ENCODE results near the gene CISD1.

Gene CISD1

GRCh38 chr10:58265249-58265648, 3.7 kb upstream of the CISD1 start:
- no peak for DNase-seq (ENCODE audit: low read depth in 2 of 2, low spot score in 1 of 2)

- no peak for DNase-seq (ENCODE audit: low read depth in 2 of 2, low spot score in 1 of 2)
Observed at GRCh38 chr10:58266003-58266825, 2.7 kb upstream of the CISD1 start.

DNA sequence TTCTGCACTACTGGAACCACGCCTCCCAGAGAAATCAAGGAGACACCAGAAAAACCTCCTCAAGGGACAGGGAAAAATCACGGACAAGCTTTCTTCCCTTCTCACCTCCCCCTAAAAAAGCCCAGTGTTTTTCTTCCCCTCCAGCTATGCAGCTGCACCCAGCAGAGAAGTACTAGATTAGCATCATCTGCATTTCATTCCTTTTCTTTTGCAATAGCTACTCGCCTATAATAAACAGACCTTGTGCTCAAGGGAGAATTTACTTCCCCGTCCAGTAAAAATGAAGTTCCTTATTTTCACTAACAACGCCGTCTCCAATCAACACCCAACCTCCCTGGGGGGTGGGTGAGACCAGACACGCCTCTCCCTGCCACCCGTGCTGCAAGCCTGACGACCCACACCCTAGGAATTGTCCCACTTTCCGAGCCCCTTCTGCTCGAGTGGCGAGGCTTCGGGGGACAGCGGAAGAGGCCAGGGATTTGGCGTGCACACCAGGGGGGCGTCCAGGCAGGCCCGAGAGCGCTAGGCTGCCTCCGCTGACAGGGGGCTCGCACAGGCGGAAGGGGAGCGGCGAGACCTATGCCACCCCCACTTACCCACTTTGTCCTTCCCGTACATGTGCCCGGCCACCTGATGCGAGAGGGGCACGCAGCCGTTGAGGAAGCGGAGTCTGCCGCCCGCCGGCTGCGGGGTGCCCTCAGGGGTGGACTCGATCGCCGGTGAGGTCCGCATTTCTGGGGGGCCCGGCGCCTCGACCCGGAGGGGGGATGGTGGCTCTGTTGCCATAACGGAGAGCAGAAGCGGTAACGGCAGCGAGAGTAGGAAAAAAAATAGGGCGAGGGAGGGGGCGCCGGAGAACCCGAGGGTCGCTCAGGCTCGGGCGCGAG, 1.9 kb upstream of the CISD1 start:
- DNase-seq (ENCODE audit: low read depth in 2 of 2, low spot score in 1 of 2) = no peak

DNA sequence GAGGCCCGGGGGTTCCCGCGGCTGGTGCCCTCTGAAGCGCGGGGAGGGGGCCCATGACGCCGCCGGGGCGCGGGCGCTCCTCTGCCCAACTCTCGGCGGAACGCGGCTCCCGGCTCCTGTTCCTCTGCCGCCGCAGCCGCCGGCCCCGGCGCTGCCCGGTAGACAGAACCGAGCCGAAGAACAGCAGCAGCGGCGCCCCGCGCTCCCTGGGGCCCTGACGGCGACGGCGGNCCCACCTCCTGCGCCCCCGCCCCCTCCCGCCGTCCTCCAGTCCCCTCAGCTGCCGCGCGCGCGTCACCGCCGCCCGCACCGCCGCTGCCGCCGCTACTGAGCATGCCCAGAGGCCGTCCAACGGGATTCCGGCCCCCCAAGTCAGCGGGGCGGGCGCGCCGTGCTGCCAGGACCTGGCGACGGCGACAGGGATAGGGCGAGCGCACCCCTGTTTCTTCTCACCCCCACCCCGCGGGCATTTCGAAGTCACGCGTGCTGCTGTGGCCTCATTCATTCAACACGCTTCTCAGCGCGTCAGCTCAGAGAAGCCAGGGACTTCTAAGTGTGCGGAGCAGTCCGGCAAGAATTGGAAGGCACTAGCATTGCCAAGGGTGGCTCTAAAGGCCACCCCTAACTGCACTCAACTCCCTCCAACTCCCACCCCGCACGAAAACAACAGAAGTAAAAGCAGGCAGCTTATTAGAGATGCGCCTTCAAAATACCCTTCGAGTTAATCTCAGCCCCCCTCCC, 1.1 kb upstream of the CISD1 start, which contains the start of gene IPMK:
Gene IPMK (minus strand): TSS at position 182 of the 741 bp plus-strand sequence. CDS start 283 bp downstream, outside the sequence.
- DNase-seq (ENCODE audit: low read depth in 2 of 2, low spot score in 1 of 2) = peak; percentile 86 to 90

DNA sequence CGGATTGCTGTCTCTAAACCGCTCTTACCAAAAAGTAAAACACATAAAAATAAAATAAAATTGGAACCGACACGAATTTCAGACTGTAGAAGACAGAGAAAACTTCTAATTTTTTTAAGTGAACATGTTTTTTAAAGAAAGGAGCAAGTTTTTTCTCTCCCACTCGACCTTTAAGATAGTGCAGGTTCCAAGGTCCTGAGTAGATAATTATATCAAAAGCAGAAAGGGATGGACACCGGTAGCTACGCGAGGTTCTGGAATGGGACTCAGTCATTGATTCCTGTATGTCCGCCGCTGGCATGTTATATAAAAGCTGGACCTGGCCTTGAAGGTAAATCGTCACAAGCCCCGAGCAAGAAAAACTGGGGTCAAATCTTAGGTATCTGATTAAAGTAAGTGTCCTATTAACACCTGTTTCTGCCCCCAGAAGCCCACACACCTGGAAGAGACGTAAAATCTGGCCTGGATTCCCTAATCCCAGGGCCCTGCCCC, 462 bp upstream of the CISD1 start:
- DNase-seq (ENCODE audit: low read depth in 2 of 2, low spot score in 1 of 2) = no peak

- no peak for DNase-seq (ENCODE audit: low read depth in 2 of 2, low spot score in 1 of 2)
Observed at GRCh38 chr10:58269782-58270290, 874 bp downstream of the CISD1 start.

DNA sequence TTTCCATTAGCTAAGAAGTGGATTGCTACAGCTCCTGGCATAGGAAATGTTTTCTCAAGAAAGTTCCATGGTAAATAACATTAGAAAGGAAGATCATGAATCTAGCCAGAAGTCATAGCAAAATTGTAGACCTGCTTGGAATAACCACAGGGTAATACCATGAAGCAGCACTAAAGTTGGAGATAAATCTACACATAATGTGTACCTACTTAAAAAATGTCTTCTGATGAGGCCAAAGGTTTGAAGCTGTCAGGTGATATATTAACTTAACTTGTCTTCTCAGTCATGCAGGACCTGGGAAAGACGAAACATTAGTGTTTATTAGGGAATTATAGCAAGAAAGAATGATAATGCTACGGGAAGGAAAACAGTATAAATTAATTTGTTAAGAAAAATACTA, 6.3 kb downstream of the CISD1 start:
- DNase-seq (ENCODE audit: low read depth in 2 of 2, low spot score in 1 of 2) = no peak

DNA sequence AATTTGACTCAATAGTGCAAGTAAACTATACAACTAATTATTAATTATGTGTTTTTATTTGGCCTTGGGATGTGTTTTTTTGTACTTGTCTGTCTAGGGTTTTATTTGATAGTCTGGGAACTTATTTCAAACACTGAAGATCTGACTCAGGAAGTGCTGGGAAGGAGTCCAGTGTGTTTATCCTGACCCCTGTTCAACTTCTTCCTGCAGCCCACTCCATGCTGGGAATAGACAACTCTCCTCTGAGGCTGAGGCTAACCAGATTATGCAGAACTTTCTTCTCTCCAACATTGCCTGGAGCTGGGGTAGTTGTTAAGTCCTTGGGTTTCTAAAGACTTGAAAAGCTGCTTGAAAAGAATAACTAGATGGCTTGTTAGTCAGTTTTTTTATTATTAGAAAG, 6.9 kb downstream of the CISD1 start:
- no peak for DNase-seq (ENCODE audit: low read depth in 2 of 2, low spot score in 1 of 2)

GRCh38 chr10:58278274-58278961, 9.5 kb downstream of the CISD1 start:
- DNase-seq (ENCODE audit: low read depth in 2 of 2, low spot score in 1 of 2) = no peak

DNA sequence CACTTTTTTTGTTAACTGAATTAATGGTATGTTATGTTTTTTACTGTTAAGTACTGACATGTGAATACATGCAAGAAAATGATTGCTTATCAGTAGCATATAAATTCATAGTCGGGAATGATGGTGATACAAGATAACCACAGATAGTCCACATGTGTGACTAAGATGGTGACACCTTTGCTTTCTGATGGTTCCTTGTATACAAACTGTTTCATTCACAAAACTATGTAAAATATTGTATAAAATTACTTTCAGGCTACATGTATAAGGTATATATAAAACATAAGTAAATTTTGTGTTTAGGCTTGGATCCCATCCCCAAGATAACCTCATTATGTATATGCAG, 10.0 kb downstream of the CISD1 start:
- no peak for DNase-seq (ENCODE audit: low read depth in 2 of 2, low spot score in 1 of 2)

GRCh38 chr10:58280477-58280876, 11.5 kb downstream of the CISD1 start:
- DNase-seq (ENCODE audit: low read depth in 2 of 2, low spot score in 1 of 2) = no peak

- DNase-seq (ENCODE audit: low read depth in 2 of 2, low spot score in 1 of 2) = no peak
Observed at GRCh38 chr10:58281092-58281752, 12.3 kb downstream of the CISD1 start.

- no peak for DNase-seq (ENCODE audit: low read depth in 2 of 2, low spot score in 1 of 2)
Observed at GRCh38 chr10:58282615-58283014, 13.7 kb downstream of the CISD1 start.

DNA sequence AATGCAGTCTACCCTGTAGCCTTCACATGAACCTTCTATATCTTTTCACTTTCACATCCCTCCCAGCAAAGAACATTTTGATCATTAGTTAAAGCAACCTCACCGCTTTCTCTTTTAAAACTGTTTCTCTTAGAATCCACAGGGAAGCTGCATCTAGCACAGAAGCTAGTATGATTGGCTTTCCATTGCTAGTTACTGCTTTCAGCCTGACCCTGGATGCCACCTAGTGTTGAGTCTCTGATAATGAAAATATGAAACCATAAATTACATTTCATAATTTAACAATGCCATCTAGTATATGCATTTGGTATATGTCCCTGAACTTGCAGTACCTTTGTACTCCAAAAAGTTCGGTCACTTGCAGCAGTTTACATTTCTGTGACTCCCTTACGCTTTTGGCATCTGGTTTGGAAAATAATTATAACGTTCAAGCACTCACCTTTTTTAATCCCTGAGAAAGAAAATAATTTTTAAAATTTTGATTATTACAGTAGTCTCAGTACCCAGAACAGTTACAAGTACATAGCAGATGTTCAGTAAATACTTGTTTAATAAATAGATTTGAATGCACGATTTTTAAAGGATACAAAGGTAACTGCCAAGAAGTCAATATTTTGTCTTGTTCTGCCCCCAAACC, 22.7 kb downstream of the CISD1 start:
- DNase-seq (ENCODE audit: low read depth in 2 of 2, low spot score in 1 of 2) = no peak

DNA sequence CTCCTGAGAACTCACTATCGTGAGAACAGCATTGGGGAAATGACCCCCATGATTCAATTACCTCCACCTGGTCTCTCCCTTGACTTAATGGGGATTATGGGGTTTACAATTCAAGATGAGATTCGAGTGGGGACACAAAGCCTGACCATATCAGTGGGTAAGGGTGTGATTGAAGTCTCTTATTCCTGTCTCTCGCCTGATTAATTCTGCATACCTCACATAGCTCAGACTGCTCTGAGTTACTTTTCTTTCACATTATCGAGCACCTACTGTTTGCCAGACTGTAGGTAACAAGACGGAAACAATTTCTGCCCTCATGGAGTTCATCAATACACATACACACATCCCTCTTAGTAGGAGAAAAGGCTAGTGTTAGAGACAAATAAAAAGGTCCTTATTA, 25.0 kb downstream of the CISD1 start:
- no peak for DNase-seq (ENCODE audit: low read depth in 2 of 2, low spot score in 1 of 2)

GRCh38 chr10:58299580-58299979, 30.6 kb downstream of the CISD1 start:
- peak; percentile 24 to 34 for DNase-seq (ENCODE audit: low read depth in 2 of 2, low spot score in 1 of 2)

DNA sequence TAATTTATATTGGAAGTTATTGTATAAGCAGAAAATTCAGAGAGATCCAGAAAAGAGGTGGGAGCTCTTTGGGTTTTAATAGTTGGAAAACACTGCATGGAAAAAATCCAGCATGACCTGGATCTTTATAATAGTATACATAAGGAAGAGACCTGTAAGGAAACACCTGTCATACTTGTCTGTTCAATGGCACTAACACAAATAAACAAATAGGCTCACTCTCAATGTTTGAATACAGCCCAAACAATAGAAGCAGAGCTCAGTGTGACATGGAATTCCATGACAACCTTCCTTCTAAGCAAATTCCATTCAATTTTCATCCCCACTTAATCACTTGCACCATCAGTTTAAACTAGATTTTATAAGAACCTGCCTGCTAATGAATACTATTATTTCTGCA, 31.7 kb downstream of the CISD1 start:
- DNase-seq (ENCODE audit: low read depth in 2 of 2, low spot score in 1 of 2) = no peak

GRCh38 chr10:58302254-58302653, 33.3 kb downstream of the CISD1 start:
- no peak for DNase-seq (ENCODE audit: low read depth in 2 of 2, low spot score in 1 of 2)

DNA sequence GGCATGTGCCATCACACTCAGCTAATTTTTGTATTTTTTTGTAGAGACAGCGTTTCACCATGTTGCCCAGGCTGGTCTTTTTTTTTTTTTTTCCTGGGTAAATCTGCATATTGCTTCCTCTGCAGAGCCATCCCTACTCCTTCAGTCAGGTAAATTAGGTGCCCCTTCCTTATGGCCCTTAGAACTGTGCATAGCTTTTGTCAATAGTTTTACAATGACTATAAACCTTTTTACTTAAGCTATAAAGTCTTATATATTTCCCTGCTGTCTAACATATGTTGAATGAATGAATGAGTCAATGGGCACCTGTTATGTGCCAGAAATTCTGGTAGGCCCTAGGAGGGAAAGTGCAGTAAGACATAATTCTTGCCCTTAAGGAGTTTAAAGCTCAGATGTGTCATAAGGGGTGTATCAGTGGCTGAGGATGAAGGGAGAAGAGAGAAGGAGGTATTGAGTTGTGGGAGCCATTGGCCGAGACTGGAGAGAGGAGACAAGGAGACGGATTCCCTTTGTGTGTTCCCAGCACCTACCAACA, 35.2 kb downstream of the CISD1 start:
- DNase-seq (ENCODE audit: low read depth in 2 of 2, low spot score in 1 of 2) = no peak

Measured in stimulated activated CD8-positive, alpha-beta memory T cell treated with anti-CD3 and anti-CD28 coated beads, Interleukin-4, amount 100 ng/mL, for 1 hour (primary cell).